Measurements from ENCODE around the gene TNFSF10. TPM values are rescaled to one million over a fixed set of nuclear protein-coding genes. Genes with fewer than 3 reads are reported as not detected.

Gene TNFSF10
- total and polyA plus RNA-seq, 2 of the 4 experiments (the other 2 are of a cell fraction) = 0.63 to 1.3 TPM

DNA sequence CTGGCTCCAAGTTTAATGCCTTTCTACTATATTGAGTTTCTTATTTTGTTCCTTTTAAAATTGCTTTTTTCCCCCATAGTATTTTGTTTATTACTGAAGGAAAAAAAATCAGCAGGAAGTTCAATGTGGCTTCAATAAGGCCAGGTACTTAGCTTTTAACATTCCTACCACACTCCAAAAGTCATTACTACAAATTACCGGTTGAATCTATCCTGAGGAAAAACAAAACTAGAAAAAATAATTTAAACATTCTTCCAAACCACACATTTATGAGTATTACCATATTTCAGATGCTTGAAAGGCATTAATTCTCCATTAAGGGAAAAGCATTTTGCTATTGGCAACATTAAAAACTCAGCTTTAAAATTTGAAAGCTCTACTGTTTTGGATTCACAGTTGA lies 20.2 kb upstream of the TNFSF10 start:
- no peak overlapping the region for H2BK15ac ChIP-seq (ENCODE audit: low read depth, low read length)
- H2BK20ac ChIP-seq (ENCODE audit: low read depth, low read length) = no peak overlapping the region
- H4K5ac ChIP-seq (ENCODE audit: low read depth, low read length) = no peak overlapping the region
- DNase-seq (no peak), ATAC-seq (ENCODE audit: low read depth) (no peak)
- H4K20me1 ChIP-seq (ENCODE audit: insufficient read depth, low read length) = no peaks in the 10 kb centered on the region
- H3K4me1 ChIP-seq (ENCODE audit: control insufficient read depth, insufficient read depth, low read length) = peaks cover 3% of the 10 kb centered on the region
- H3K23ac ChIP-seq (ENCODE audit: low read depth, low read length) = no peak overlapping the region
- no peak overlapping the region for H3K4me3 ChIP-seq (ENCODE audit: insufficient read depth, low read depth, low read length)
- no peaks in the 10 kb centered on the region for H3K79me1 ChIP-seq (ENCODE audit: low read depth in 1 of 2, low read length in 2 of 2)
- H4K8ac ChIP-seq (ENCODE audit: low read depth in 2 of 2, low read length in 2 of 2) = no peak overlapping the region
- BruUV-seq (replicated peaks) = no TSS peak
- H3K4me2 ChIP-seq (ENCODE audit: low read depth, low read length) = no peak overlapping the region
- CTCF ChIA-PET = interaction anchor here (1.2 kb wide), 1 partner anchor 13 kb away, joined by 4 read pairs; no protein-coding TSS in a partner anchor
- intact Hi-C loops (cut with micrococcal nuclease) (no loop called here), dilution Hi-C loops (cut with HindIII; ENCODE audit: low sequenced_read_pairs, unreplicated experiment) (no loop called here), in situ Hi-C loops (cut with MboI; ENCODE audit: low sequenced_read_pairs) (no loop called here)
- H4K91ac ChIP-seq (ENCODE audit: insufficient read depth, low read depth, low read length) = no peak overlapping the region
- no peak overlapping the region for H2AFZ ChIP-seq (replicated peaks; ENCODE audit: low read length, poor library complexity)
- H2AK5ac ChIP-seq (ENCODE audit: low read depth, low read length) = no peak overlapping the region
- no peaks in the 10 kb centered on the region; the same call in 1 of the 2 replicates for H3K9me1 ChIP-seq (ENCODE audit: insufficient read depth, low read length)
- H3K4ac ChIP-seq (ENCODE audit: low read depth, low read length) = no peak overlapping the region
- H2AK9ac ChIP-seq (replicated peaks; ENCODE audit: low read depth, low read length, poor library complexity) = no peak overlapping the region
- TF ChIP-seq MXI1 (IDR thresholded peaks at IDR 0.05; ENCODE audit: borderline replicate concordance, low read depth, low read length) = no peak
- no peak for TF ChIP-seq NFE2L2 (IDR thresholded peaks at IDR 0.05; ENCODE audit: low read depth, low read length)
- TF ChIP-seq POLR2A (IDR thresholded peaks at IDR 0.05; ENCODE audit: low read depth, low read length) = no peak
- TF ChIP-seq MAFK (IDR thresholded peaks at IDR 0.05; ENCODE audit: low read depth, low read length) = no peak
- no peak for TF ChIP-seq MAZ (IDR thresholded peaks at IDR 0.05; ENCODE audit: borderline replicate concordance, low read depth, low read length)
- TF ChIP-seq RFX5 (IDR thresholded peaks at IDR 0.05; ENCODE audit: low read depth, low read length) = no peak
- H2BK5ac ChIP-seq (ENCODE audit: low read depth, low read length, poor library complexity, severe bottlenecking) = no peak overlapping the region
- H3K9me3 ChIP-seq (ENCODE audit: control insufficient read depth, insufficient read depth, low read length) = no peaks in the 10 kb centered on the region
- no CpG with 5 or more reads among the region's 1 CpG for WGBS, 2 experiments (ENCODE audit: extremely low coverage in 2 of 2, insufficient read length in 1 of 2)
- no peak overlapping the region for H3K14ac ChIP-seq (replicated peaks; ENCODE audit: low read depth, low read length)
- H3K18ac ChIP-seq (ENCODE audit: low read depth, low read length) = no peak overlapping the region
- no peak overlapping the region for H3K56ac ChIP-seq (ENCODE audit: extremely low read depth, insufficient read depth, low read length)
- H3K27ac ChIP-seq (ENCODE audit: insufficient read depth, low read length) = no peak overlapping the region
- H3K27me3 ChIP-seq (ENCODE audit: control insufficient read depth, insufficient read depth, low read length) = no peaks in the 10 kb centered on the region
- POLR2A ChIA-PET (ENCODE audit: unreplicated experiment) = no interaction called here
- no peak overlapping the region for H2BK120ac ChIP-seq (ENCODE audit: low read depth, low read length)
- H3K9ac ChIP-seq (ENCODE audit: low read depth, low read length) = no peak overlapping the region
- H3K36me3 ChIP-seq (ENCODE audit: control insufficient read depth, insufficient read depth, low read length) = no peaks in the 10 kb centered on the region
